H54 (cell line): Measurements from ENCODE around the gene FAM114A2.
A peak's percentile ranks its signal among the peaks of the same experiment; 100 is the strongest.
"Not testable (repeated sequence)": the region's sequence is repeated elsewhere in the genome, so short reads cannot be mapped to it uniquely, and the experiment has no call there.

Experiments
- DNase-seq: peaks from one replicate; pipeline ENCODE4 v3.0.0; 2011; ENCODE audit warnings: low spot score, mixed read lengths; ENCODE audit not compliant: insufficient read length
- FAIRE-seq: peaks from 3 replicates; lab custom pipeline; 2011; peaks lifted over from hg19 to GRCh38; lab: Jason Lieb, UNC
- POLR2A ChIP-seq: IDR thresholded peaks from 2 replicates; pipeline ENCODE4 v1.6.1; 2011; ENCODE audit warnings: low read depth, mild to moderate bottlenecking, low read length

Gene FAM114A2

GRCh38 chr5:154038707-154039457 is at the start of gene FAM114A2, which contains the start of gene MFAP3:
TSS of gene FAM114A2 (minus strand) at chr5:154038910. CDS start at chr5:154034953, 3,957 bp downstream.
TSS of gene MFAP3 (plus strand) at chr5:154038967. CDS start at chr5:154049723, 10,756 bp downstream.
- peak; percentile 77 for FAIRE-seq

GRCh38 chr5:154087260-154087659 is 48.5 kb upstream of the FAM114A2 start:
- TF ChIP-seq POLR2A: no peak
- peak; percentile 6 for FAIRE-seq
- peak; percentile 15 for DNase-seq

More at GRCh38 chr5:154038707-154039457, at the start of gene FAM114A2, which contains the start of gene MFAP3:
- TF ChIP-seq POLR2A: peak; percentile 97
- DNase-seq: peak; percentile 85

- TF ChIP-seq POLR2A: no peak
- DNase-seq: no peak
- no peak for FAIRE-seq
Observed at GRCh38 chr5:154086641-154087040, 47.9 kb upstream of the FAM114A2 start.

- no peak for TF ChIP-seq POLR2A
- DNase-seq: no peak
- no peak for FAIRE-seq
Observed at GRCh38 chr5:154086146-154086545, 47.4 kb upstream of the FAM114A2 start.

- DNase-seq (no peak), FAIRE-seq (no peak)
- no peak for TF ChIP-seq POLR2A
Observed at GRCh38 chr5:154084062-154084639, 45.4 kb upstream of the FAM114A2 start.

- FAIRE-seq (no peak), DNase-seq (no peak)
- no peak for TF ChIP-seq POLR2A
Observed at GRCh38 chr5:154081246-154081645, 42.5 kb upstream of the FAM114A2 start.

- no peak for TF ChIP-seq POLR2A
- DNase-seq: no peak
Observed at GRCh38 chr5:154078272-154078671, 39.6 kb upstream of the FAM114A2 start.

GRCh38 chr5:154077696-154078095 is 39.0 kb upstream of the FAM114A2 start:
- no peak for TF ChIP-seq POLR2A
- no peak for DNase-seq
- FAIRE-seq: no peak

More at GRCh38 chr5:154078272-154078671, 39.6 kb upstream of the FAM114A2 start:
- FAIRE-seq: no peak

GRCh38 chr5:154076240-154076922 is 37.7 kb upstream of the FAM114A2 start:
- no peak for FAIRE-seq
- no peak for DNase-seq
- TF ChIP-seq POLR2A: no peak

GRCh38 chr5:154072414-154073171 is 33.9 kb upstream of the FAM114A2 start:
- no peak for TF ChIP-seq POLR2A
- peak; percentile 6 for FAIRE-seq
- peak; percentile 67 for DNase-seq

- DNase-seq: no peak
- no peak for TF ChIP-seq POLR2A
- FAIRE-seq: no peak
Observed at GRCh38 chr5:154071799-154072413, 33.2 kb upstream of the FAM114A2 start.

GRCh38 chr5:154069854-154070253 is 31.1 kb upstream of the FAM114A2 start:
- not testable (repeated sequence) for DNase-seq, FAIRE-seq

- DNase-seq (no peak), FAIRE-seq (no peak)
- TF ChIP-seq POLR2A: no peak
Observed at GRCh38 chr5:154065971-154066370, 27.3 kb upstream of the FAM114A2 start.
